NCI-H2196 treated with DMSO at 0.1 percent for 48 hours (cell line): ENCODE measurements around the gene BACH2.
"Not testable (repeated sequence)": the region's sequence is repeated elsewhere in the genome, so short reads cannot be mapped to it uniquely, and the experiment has no call there.

ENCODE experiments used
- DNase-seq: peaks from one replicate; lab custom pipeline; 2025; ENCODE audit not compliant: unreplicated experiment; lab: John Stamatoyannopoulos, UW

Gene BACH2

DNA sequence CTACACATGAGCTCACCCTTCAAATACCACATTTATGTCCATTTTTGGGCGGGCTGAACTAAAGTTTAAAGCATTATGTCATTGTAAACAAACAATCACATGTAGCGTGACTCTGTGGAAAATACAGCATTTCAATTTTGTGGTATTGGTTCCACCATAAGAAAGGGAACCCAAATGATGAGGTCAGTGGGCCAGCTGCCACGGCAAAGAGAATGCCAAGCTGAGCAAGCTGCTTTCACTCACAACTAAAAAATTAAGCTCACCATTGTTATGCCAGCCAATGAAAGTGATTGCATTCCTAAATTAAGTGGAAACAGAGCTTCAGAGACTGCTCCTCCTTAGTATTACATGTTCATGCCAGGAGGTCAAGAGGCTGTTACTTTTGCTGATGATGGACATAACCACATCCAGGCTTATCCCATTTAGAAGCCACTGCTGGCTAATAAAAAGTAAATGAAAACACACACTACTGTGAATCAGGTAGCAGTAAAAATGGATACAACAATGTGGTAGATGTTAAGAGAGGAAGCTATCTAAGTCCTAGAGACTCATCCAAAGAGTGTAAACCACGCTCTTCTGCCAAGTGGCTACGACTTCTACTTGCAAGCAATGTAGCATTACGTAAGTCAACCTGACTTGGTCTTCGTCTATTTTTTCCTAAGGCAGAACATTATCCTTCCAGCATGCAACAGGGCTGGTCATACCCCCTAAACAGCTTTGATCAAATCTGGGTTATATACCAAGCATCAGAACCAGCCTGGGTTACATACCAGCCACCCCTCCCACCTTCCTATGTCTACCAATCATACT is 164.8 kb downstream of the BACH2 start:
- DNase-seq: peak; percentile 24

DNA sequence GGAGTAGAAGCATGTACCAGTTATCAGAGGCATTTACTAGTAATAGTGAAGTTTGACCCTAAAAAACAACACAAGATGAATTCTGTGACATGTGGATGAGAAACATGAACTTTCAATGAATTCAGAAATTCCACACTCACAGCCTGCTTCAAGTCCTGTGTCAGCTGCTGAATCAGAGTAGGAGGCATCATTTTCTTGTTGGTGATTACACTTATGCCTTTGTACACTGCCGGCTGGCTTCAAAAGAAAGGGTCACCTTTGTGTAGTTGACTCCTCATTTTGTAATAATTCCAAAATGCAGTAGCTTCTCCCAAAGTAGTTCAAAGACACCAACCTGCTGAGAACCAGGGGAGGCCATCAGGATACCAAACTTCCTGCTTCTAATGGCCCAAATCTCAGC is 165.5 kb downstream of the BACH2 start:
- no peak for DNase-seq

GRCh38 chr6:90128687-90129086 is 168.0 kb downstream of the BACH2 start:
- not testable (repeated sequence) for DNase-seq

GRCh38 chr6:90127595-90127994 is 169.0 kb downstream of the BACH2 start:
- DNase-seq: no peak

DNA sequence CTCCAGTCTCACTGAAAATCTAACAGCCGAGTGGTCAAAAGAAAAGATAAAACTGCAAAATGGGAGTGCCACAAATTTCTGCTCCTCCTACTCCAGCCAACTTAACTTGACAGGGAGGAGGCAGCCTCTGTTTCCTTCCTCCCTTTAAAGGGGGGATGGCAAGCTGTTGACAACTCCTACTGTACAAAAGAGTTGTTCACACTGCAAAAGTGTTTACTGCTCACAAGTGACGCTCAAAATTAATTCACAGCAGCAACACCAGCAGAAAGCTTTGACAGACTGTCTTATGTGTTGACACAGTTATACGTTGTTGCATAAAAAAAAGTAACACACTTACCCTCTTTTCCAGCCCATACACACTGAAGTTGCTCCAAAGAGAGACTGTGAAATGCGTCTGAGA is 169.8 kb downstream of the BACH2 start:
- DNase-seq: no peak

DNA sequence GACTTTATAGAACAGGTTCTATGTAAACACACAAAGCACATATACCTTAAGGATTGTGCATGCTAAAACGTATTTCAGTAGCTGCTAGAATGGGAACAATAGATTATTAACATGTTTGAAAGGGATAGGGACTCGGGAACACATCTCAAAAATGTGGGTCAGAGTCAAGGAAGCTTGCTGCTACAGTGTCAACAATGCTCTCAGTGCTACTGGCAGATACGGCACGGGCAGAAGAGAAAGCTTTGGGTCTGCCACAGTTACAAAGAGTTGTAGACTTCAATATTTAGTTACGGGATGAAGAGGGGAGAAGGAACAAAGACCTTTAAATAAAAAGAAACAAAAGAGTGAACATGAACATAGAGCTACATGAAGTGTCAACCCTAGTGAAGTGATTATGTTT is 170.5 kb downstream of the BACH2 start:
- no peak for DNase-seq

DNA sequence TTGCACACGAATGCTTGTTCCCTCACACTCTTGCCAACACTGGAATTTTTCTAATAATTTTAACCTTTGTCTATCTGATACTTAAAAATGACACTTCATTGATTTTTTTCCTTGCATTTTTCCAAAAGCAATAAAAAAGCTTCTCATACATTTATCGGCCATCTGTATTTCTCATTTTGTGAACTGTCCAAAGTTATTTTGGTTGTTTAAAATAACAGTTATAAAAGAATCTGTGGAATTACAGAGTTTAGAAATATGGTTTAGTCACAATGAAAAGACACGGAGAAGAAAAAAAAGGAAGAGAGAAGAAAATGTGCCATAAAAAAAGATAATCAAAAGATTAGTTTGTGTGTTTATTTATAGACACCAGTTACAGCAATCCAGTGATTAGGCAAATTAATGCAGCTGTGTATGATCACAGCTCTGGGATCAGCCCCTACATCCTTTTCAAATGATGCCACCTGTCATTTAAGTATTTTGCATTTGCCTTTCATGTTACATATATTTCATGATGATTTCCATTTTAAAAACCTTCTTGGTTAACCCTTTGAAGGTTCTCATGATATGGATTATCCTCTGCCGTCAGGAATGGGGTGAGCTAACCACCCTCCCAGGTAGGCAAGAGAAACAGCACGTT is 171.7 kb downstream of the BACH2 start:
- DNase-seq: no peak

- DNase-seq: no peak
Observed at GRCh38 chr6:90123831-90124230, 172.8 kb downstream of the BACH2 start.

DNA sequence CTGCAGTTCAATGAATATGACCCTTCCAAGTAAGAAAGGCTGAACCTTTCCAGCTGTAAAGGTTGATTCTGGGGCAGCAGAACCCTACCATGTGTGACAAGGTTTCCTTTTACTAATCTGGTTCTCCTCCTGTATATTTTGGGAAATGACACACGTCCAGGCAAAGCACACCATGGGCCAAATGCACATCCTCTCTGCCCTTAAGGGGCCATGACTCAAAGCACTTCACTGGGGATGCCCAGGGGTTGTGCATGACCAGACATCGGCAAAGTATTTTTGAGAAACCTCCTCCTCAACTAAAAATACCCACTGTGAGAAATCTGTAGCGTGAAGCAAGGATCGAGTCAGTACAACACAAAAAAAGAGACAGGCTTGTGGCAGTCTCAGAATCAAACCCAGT is 174.7 kb downstream of the BACH2 start:
- DNase-seq: no peak

DNA sequence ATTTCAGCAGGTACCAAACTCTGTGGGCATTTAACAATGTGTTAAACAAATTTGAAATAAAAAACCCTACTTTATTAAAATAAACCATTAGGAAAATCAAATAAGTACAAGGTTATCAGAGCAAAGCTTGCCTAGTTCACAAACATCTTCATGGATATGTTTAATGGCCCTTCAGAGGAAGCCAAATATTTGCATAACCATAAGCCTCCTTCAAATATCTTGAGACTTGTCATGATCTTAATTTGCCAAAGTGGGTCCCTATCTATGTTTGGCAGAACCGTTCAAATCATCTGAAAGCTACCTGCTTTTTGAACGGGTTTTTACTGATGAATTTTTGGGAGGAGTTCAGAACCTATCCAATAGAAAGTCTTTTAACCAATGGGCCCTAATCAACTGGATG is 176.3 kb downstream of the BACH2 start:
- DNase-seq: no peak

DNA sequence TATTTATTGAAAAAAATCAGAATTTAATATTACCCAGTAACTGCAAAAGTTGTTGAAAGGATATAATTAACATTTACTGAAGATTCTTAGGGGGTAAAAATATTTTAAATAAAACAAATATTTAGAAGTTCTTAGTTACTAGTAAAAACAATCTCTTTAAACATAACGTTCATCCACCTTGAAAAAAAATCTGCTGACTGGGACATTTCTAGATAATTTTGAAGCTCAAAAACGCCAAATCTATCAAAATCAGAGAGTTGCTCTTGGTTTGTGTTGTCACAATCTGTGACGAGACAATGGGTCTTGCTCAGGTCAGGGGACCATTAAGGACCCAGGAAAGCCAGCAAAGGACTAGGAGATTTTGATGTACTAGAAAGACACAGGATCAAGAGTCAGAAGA is 177.0 kb downstream of the BACH2 start:
- DNase-seq: no peak

DNA sequence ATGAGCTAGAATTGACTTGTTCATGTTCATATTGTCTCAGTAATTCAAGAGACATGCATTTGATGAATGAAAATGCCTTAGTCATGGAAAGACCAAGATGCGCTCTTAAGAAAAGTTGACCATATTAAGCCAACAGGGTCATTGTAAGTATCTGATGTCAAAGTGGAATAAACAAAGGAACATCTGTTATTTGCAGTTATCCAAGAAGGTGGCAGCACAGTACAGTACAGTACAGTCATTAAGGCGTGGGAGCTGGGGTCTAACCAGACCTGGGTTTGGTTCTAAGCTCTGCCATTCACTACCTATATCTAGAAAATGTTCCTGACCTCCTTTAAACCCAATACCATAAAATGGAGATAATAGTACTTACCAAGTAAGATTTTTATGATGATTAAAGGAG is 178.1 kb downstream of the BACH2 start:
- DNase-seq: no peak

- no peak for DNase-seq
Observed at GRCh38 chr6:90118069-90118468, 178.6 kb downstream of the BACH2 start.

- not testable (repeated sequence) for DNase-seq
Observed at GRCh38 chr6:90116126-90116525, 180.5 kb downstream of the BACH2 start.

- DNase-seq: no peak
Observed at GRCh38 chr6:90113389-90113788, 183.3 kb downstream of the BACH2 start.

DNA sequence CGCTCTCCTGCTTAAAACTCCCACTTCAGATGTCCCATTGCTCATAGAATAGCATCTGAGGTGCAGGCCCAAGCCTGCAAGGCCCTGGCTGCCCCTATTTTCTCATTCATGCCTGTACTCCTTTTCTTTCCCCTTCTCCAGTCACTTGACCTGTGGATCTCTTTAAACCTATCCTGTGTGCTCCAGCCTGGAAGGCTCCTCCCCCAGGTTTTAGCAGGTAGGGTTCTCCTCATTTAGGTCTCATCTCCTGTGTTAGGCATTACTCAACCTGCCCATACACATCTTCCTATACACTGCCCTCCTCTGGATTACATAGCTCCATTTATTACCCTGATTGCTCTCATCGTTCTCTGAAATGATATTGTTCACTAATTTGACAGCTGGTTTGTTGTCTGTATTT is 185.3 kb downstream of the BACH2 start:
- no peak for DNase-seq

GRCh38 chr6:90110971-90111370 is 185.7 kb downstream of the BACH2 start:
- DNase-seq: no peak

DNA sequence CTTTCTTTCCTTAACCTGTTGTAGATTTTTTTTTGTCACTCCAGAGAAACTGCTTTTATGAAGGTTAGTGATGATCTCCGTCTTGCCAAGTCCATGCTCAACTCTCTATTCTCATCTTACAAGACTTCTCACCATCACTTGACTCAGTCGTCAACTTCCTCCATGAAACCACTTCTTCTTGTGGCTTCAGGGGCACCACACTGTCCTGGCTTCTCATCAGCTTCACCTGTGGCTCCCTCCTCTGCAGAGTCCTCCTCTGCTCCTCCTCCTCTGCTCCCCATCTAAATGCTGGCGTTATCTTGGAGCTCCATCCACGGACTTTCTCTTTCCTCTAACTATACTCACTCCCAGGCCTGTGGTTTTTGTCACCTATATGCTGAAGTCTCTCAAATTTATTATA is 187.5 kb downstream of the BACH2 start:
- no peak for DNase-seq

DNA sequence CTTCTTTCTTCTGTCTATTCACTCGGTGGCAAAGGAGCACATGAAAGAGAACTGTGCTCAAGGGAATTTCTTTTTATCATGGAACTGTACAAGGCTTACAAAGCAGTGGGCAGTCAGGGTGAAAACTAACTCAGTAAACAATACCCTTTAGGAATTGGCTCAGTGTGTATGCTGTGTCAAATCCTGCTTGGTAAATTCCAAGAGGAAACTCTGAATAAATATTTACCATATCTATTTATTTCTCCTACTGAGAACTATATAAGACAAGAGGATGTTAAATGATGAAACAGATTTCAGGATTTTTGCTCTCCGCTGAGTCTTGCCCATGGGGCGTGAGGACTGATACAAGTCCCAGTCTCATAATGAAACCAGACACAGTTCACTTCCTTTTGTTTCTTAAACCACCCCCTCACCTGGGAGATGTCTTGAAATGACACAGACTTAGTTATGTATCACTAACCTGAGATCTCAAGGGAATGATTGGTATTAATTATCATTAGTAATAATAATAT is 188.8 kb downstream of the BACH2 start:
- DNase-seq: no peak

- DNase-seq: no peak
Observed at GRCh38 chr6:90107371-90107770, 189.3 kb downstream of the BACH2 start.

DNA sequence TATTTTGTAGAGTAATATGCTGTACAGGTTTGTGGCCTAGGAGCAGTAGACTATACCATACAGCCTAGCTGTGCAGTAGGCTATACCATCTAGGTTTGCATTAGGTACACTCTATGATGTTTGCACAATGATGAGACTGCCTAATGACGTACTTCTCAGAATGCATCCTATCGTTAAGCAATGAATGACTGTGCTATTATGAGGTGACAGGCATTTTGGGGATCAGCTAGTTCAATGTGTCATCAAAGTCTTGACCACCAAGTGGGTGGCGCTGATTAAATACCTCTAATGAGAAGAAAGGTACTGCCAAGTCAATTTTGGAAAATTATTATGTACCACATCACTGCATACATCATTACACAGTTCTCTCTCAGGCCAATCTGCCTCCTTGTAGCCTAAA is 190.2 kb downstream of the BACH2 start:
- DNase-seq: no peak

GRCh38 chr6:90105506-90106170 is 191.0 kb downstream of the BACH2 start:
- DNase-seq: no peak
